Measurements from ENCODE around the gene IBSP.

Gene IBSP

GRCh38 chr4:87840149-87840548, 40.8 kb downstream of the IBSP start:
- Histone ChIP-seq H3K9me2 (replicated peaks; ENCODE audit: insufficient read depth, low read length) (no peaks in the 10 kb centered on the region), H2AFZ (ENCODE audit: low read depth, low read length, severe bottlenecking) (no peak overlapping the region), H3K27me3 (ENCODE audit: low read length) (no peaks in the 10 kb centered on the region), H4K20me1 (ENCODE audit: low read depth, low read length) (no peaks in the 10 kb centered on the region), H3K4me3 (ENCODE audit: insufficient read depth, low read length, poor library complexity, severe bottlenecking) (no peak overlapping the region), H3K4me2 (ENCODE audit: low read depth, low read length, poor library complexity, severe bottlenecking) (no peak overlapping the region), H3K9ac (ENCODE audit: low read length) (no peak overlapping the region), H3K9me3 (ENCODE audit: insufficient read depth, low read length) (no peaks in the 10 kb centered on the region), H3F3A (ENCODE audit: insufficient read depth) (no peaks in the 10 kb centered on the region), H3K27ac (ENCODE audit: low read depth, low read length) (no peak overlapping the region), H3K36me3 (ENCODE audit: low read length) (no peaks in the 10 kb centered on the region), H3K79me2 (ENCODE audit: insufficient read depth, low read length) (no peaks in the 10 kb centered on the region)
- no peak for TF ChIP-seq EZH2phosphoT487 (conservative IDR thresholded peaks at IDR 0.05; ENCODE audit: low read length)
- no peak for TF ChIP-seq CTCF (IDR thresholded peaks at IDR 0.05; ENCODE audit: insufficient read depth, low read length, poor library complexity, severe bottlenecking)

- Histone ChIP-seq H3K9ac (ENCODE audit: low read length) (no peak overlapping the region), H3F3A (ENCODE audit: insufficient read depth) (no peaks in the 10 kb centered on the region), H2AFZ (ENCODE audit: low read depth, low read length, severe bottlenecking) (no peak overlapping the region), H3K9me3 (ENCODE audit: insufficient read depth, low read length) (no peaks in the 10 kb centered on the region), H3K4me2 (ENCODE audit: low read depth, low read length, poor library complexity, severe bottlenecking) (no peak overlapping the region), H3K4me3 (ENCODE audit: insufficient read depth, low read length, poor library complexity, severe bottlenecking) (no peak overlapping the region), H4K20me1 (ENCODE audit: low read depth, low read length) (no peaks in the 10 kb centered on the region), H3K79me2 (ENCODE audit: insufficient read depth, low read length) (no peaks in the 10 kb centered on the region), H3K27ac (ENCODE audit: low read depth, low read length) (no peak overlapping the region), H3K27me3 (ENCODE audit: low read length) (no peaks in the 10 kb centered on the region), H3K36me3 (ENCODE audit: low read length) (no peaks in the 10 kb centered on the region), H3K9me2 (replicated peaks; ENCODE audit: insufficient read depth, low read length) (no peaks in the 10 kb centered on the region)
- no peak for TF ChIP-seq CTCF (IDR thresholded peaks at IDR 0.05; ENCODE audit: insufficient read depth, low read length, poor library complexity, severe bottlenecking)
- no peak for TF ChIP-seq EZH2phosphoT487 (conservative IDR thresholded peaks at IDR 0.05; ENCODE audit: low read length)
These were observed 44.6 kb downstream of the IBSP start for GRCh38 chr4:87843936-87844335.

- H3K27me3 ChIP-seq (ENCODE audit: low read length), result no peaks in the 10 kb centered on the region
- H2AFZ ChIP-seq (ENCODE audit: low read depth, low read length, severe bottlenecking), result no peak overlapping the region
- no peaks in the 10 kb centered on the region for H3K9me3 ChIP-seq (ENCODE audit: insufficient read depth, low read length)
- TF ChIP-seq CTCF (IDR thresholded peaks at IDR 0.05; ENCODE audit: insufficient read depth, low read length, poor library complexity, severe bottlenecking) (no peak), EZH2phosphoT487 (conservative IDR thresholded peaks at IDR 0.05; ENCODE audit: low read length) (no peak)
- no peak overlapping the region for H3K4me3 ChIP-seq (ENCODE audit: insufficient read depth, low read length, poor library complexity, severe bottlenecking)
- H3F3A ChIP-seq (ENCODE audit: insufficient read depth), result no peaks in the 10 kb centered on the region
- no peak overlapping the region for H3K4me2 ChIP-seq (ENCODE audit: low read depth, low read length, poor library complexity, severe bottlenecking)
- no peak overlapping the region for H3K9ac ChIP-seq (ENCODE audit: low read length)
- H3K36me3 ChIP-seq (ENCODE audit: low read length), result no peaks in the 10 kb centered on the region
- no peaks in the 10 kb centered on the region for H3K79me2 ChIP-seq (ENCODE audit: insufficient read depth, low read length)
- no peak overlapping the region for H3K27ac ChIP-seq (ENCODE audit: low read depth, low read length)
- no peaks in the 10 kb centered on the region for H3K9me2 ChIP-seq (replicated peaks; ENCODE audit: insufficient read depth, low read length)
- H4K20me1 ChIP-seq (ENCODE audit: low read depth, low read length), result no peaks in the 10 kb centered on the region
These were observed 45.1 kb downstream of the IBSP start for GRCh38 chr4:87844452-87844851.

All from SU-DHL-6 (cell line).